ENCODE measurements around the gene GALNT16.

DNA sequence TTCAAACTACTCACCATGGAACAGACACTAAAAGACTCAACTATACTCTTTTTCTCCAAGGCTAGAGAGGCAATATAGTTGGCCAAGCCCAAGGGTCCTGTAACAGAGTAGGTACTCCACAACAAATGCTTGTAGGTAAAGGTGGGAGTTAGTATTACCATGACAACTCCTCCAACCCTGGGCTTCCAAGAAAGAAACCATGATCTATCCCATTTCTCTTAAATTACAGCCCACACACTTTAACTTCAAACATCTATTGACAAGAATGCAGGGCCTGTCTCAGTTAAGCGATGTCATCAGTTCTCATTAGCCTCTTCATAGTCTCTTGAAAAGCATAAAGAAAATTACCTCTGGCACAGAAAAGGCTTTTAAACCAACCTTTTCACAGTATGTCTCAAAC lies 113.1 kb downstream of the GALNT16 start:
- TF ChIP-seq CTCF (IDR thresholded peaks at IDR 0.05; ENCODE audit: control extremely low read depth in 1 of 3, insufficient read depth in 1 of 3, low read depth in 1 of 3, low read length in 3 of 3) (no peak), USF2 (IDR thresholded peaks at IDR 0.05; ENCODE audit: low read length) (no peak)

Data from H1 (cell line).